Gastrocnemius medialis (tissue), 4 donors: Measurements from ENCODE around the gene PSG1. TPM values are rescaled to one million over a fixed set of nuclear protein-coding genes. Genes with fewer than 3 reads are reported as not detected.
"Not testable (repeated sequence)": the region's sequence is repeated elsewhere in the genome, so short reads cannot be mapped to it uniquely, and the experiment has no call there.

ENCODE experiments used
- ATAC-seq, 2 donors: fragments of 150-250 bp; one replicate each; pipeline ENCODE4 v1.9.1; 2016
- DNase-seq, 2 donors: peaks; one replicate each; pipeline ENCODE4 v3.0.0-alpha.2; 2019
- H3K27ac ChIP-seq, 4 donors: fragments of 200-600 bp; sonication (generic); 1 replicate in 1 of 4; 2 replicates in 3 of 4; pipeline ENCODE4 v1.5.1; 2016 to 2018; ENCODE audit warnings: mild to moderate bottlenecking in 2 of 4, moderate library complexity in 1 of 4
- H3K27me3 ChIP-seq, 3 donors: fragments of 200-600 bp; sonication (generic) in 2 of 3; 1 replicate in 1 of 3; 2 replicates in 2 of 3; pipeline versions ENCODE4 v1.5.1 to v1.6.0; 2016 to 2019; ENCODE audit warnings: mild to moderate bottlenecking in 1 of 3, moderate library complexity in 1 of 3
- H3K36me3 ChIP-seq, 2 donors: fragments of 200-600 bp; sonication (generic) in 1 of 2; one replicate each; pipeline ENCODE4 v1.5.1; 2017 to 2018
- H3K4me1 ChIP-seq, 2 donors: fragments of 200-600 bp; sonication (generic) in 1 of 2; one replicate each; pipeline ENCODE4 v1.5.1; 2016 to 2017; ENCODE audit warnings: mild to moderate bottlenecking in 2 of 2
- H3K4me3 ChIP-seq, 4 donors: fragments of 200-600 bp; sonication (generic) in 3 of 4; 1 replicate in 1 of 4; 2 replicates in 3 of 4; pipeline ENCODE4 v1.5.1; 2016 to 2019; ENCODE audit warnings: mild to moderate bottlenecking in 2 of 4
- H3K9me3 ChIP-seq, 3 donors: fragments of 200-600 bp; sonication (generic) in 2 of 3; 1 replicate in 1 of 3; 2 replicates in 2 of 3; pipeline ENCODE4 v1.5.1; 2016 to 2019
- in situ Hi-C, 4 donors: fragments of 200-750 bp; cut with MboI; loops; one replicate each; pipeline versions ENCODE4 v1.15.0 to v1.8.0; 2017; ENCODE audit warnings: low sequenced_read_pairs in 4 of 4
- intact Hi-C: fragments of 100-400 bp; cut with DNase I; formaldehyde crosslinking; loops from one replicate; pipeline ENCODE4 v1.15.1; 2023; ENCODE audit warnings: low total_unique reads
- total RNA-seq, 4 donors: library from RNA; depleted of rRNA; stranded (reverse); fragments of >200 nt; gene quantifications; one replicate each; pipeline versions ENCODE4 v1.1.0 to v1.2.3, GENCODE V29; 2016

Gene PSG1
- total RNA-seq, 4 donors from 2014 or later = not detected

DNA sequence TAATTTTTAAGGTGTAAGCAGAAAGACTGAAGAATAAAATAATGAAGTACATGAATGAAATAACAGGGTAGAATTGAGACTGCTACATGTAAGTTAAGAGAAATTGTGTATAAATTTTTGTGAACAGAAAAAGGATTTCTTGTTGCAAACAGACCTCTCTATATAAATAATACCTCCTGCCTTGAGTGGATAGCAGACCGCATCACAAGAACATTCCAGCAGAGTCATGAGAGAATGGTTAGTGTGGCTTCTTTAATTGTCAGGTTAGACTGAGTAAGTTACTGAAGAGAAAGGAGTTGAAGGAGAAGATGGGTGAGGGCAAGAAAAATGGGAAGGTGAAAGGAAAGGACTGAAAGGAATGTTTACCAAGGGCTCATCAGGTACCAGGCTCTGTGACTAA is 19.6 kb upstream of the PSG1 start:
- H3K27ac ChIP-seq, H3K36me3 ChIP-seq, H3K27me3 ChIP-seq, intact Hi-C loops, DNase-seq, H3K4me1 ChIP-seq, H3K9me3 ChIP-seq, ATAC-seq, H3K4me3 ChIP-seq, in situ Hi-C loops: not testable (repeated sequence)

DNA sequence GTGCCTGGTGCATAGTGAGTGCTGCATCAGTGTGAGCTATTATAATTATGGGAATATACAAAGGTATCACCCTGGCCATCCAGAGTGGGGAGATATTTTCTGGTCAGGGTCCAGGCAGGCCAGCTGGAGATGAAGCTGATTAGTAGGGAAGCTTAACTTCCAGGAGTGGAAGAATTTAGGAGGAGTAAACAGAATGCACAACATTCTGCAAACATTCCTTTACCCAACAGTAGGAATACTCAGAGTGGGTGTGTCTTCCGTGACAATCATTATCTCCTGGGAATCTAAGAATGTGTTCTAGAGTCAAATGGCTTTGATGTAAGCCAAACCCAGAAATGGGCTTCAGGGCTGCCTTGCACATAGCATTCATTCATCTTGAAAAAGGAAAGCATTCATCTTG is 19.1 kb upstream of the PSG1 start:
- H3K36me3 ChIP-seq, H3K4me3 ChIP-seq, H3K27ac ChIP-seq, DNase-seq, in situ Hi-C loops, H3K27me3 ChIP-seq, ATAC-seq, H3K4me1 ChIP-seq, H3K9me3 ChIP-seq, intact Hi-C loops: not testable (repeated sequence)

- H3K27me3 ChIP-seq, intact Hi-C loops, H3K4me3 ChIP-seq, H3K4me1 ChIP-seq, H3K9me3 ChIP-seq, ATAC-seq, in situ Hi-C loops, H3K36me3 ChIP-seq, H3K27ac ChIP-seq, DNase-seq: not testable (repeated sequence)
These were observed 18.2 kb upstream of the PSG1 start for GRCh38 chr19:42897729-42898128.

GRCh38 chr19:42890446-42890845 is 10.9 kb upstream of the PSG1 start:
- in situ Hi-C loops, H3K36me3 ChIP-seq, H3K9me3 ChIP-seq, DNase-seq, H3K4me3 ChIP-seq, H3K4me1 ChIP-seq, intact Hi-C loops, H3K27ac ChIP-seq, H3K27me3 ChIP-seq, ATAC-seq: not testable (repeated sequence)

GRCh38 chr19:42887876-42888445 is 8.4 kb upstream of the PSG1 start:
- H3K27me3 ChIP-seq, H3K9me3 ChIP-seq, H3K4me3 ChIP-seq, H3K27ac ChIP-seq, H3K36me3 ChIP-seq, ATAC-seq, H3K4me1 ChIP-seq, intact Hi-C loops, in situ Hi-C loops, DNase-seq: not testable (repeated sequence)

DNA sequence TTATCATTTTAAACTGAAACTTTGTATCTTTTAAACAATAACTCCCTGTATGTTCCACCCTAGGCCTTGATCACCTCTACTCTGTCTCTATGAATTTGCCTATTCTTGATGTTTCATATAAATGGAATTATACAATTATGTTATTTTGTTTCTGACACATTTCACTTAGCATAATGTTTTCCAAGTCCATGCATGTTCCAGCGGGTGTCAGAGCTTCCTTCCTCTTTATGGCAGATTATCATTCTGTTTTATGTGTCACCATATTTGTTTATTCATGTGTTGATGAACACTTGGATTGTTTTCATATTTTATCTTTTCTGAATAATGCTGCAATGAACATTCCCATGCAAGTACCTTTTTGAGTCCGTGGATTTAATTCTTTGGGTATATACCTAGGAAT is 3.2 kb upstream of the PSG1 start:
- H3K4me3 ChIP-seq, DNase-seq, H3K27me3 ChIP-seq, intact Hi-C loops, H3K9me3 ChIP-seq, in situ Hi-C loops, H3K4me1 ChIP-seq, ATAC-seq, H3K27ac ChIP-seq, H3K36me3 ChIP-seq: not testable (repeated sequence)

DNA sequence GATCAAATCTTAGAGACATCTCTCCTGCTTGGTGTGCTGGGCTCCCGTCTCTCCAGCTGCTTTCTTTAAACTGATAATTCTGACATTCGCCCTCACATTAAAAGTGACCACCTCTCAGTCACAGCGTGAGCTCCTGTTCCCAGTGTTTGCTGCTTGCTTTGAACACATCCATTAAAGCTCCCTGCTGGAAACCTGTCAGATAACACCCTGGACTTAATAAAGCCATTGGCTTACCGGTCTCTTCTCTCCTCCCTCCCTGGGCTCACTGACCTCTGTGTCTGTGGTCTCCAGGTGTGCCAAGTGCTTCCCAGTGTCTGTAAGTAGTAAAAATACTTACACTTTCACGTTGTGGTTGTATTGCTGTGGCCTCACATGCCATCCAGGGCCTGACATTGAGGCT is 2.5 kb upstream of the PSG1 start:
- H3K9me3 ChIP-seq, DNase-seq, in situ Hi-C loops, H3K27ac ChIP-seq, H3K4me3 ChIP-seq, ATAC-seq, H3K36me3 ChIP-seq, H3K4me1 ChIP-seq, H3K27me3 ChIP-seq, intact Hi-C loops: not testable (repeated sequence)

DNA sequence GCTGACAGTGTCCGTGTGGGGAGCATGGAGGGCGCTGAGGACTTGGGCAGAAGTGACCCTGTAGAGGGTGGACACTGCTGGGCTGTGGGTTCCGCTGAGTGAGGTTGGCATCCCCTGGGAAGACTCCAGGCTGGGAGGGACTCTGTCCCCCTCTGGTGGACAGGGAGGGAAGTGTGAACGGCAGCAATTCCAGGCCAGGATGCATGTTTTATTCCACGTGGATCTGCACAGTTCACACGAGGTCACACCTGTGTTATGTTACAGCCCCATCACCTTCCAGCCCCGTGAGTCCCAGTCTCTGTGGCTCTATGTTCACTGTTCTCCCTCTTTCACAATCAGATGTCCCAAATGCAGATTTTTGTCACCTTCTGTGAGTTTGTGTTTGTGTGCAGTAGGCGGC is 1.8 kb upstream of the PSG1 start:
- H3K4me1 ChIP-seq, H3K9me3 ChIP-seq, ATAC-seq, H3K27ac ChIP-seq, H3K27me3 ChIP-seq, intact Hi-C loops, H3K36me3 ChIP-seq, DNase-seq, H3K4me3 ChIP-seq, in situ Hi-C loops: not testable (repeated sequence)

DNA sequence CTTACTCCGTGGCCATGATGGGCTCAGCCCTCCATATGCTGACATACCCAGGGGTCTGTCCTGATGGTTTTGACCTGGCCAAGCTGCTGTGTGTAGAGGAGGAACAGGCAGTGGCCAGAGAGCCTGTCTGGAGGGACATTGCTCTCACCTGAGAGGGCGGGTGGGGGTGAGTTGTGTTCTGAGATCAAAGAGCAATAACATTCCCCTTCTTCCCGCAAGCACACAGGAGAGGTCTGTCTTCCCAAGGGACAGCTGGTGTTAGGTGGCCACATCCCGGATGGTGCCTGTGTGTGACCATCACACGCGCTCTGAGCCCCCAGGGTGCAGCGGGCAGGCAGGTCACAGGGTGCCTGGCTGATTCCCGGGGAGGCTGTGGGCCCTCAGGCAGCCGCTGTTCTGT is 1.1 kb upstream of the PSG1 start:
- H3K27ac ChIP-seq, in situ Hi-C loops, H3K27me3 ChIP-seq, H3K9me3 ChIP-seq, H3K4me1 ChIP-seq, H3K36me3 ChIP-seq, ATAC-seq, intact Hi-C loops, DNase-seq, H3K4me3 ChIP-seq: not testable (repeated sequence)

- in situ Hi-C loops, intact Hi-C loops, H3K27ac ChIP-seq, H3K4me1 ChIP-seq, DNase-seq, H3K36me3 ChIP-seq, H3K4me3 ChIP-seq, ATAC-seq, H3K9me3 ChIP-seq, H3K27me3 ChIP-seq: not testable (repeated sequence)
These were observed 2.9 kb downstream of the PSG1 start for GRCh38 chr19:42876596-42876995.

DNA sequence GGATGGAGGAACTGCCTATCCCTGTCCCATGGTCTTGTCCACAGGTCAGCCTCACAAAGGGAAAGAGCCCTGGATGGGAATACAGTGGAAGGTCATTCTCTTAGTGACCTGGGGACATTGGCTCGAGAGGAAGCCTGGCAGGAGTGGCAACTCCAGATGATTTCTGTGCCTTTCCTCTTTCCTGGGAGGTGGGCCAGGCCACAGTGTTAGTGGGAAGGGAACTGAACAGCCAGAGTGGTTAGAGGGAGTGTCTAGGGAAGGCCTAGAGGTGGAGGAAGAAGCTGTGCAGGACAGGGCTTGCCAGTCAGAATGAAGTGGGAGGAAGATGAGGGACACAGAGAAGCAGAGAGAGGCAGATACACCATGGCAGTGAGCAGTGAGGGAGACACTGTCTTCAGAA is 3.6 kb downstream of the PSG1 start:
- H3K27ac ChIP-seq, H3K4me3 ChIP-seq, in situ Hi-C loops, H3K27me3 ChIP-seq, DNase-seq, H3K4me1 ChIP-seq, H3K36me3 ChIP-seq, intact Hi-C loops, ATAC-seq, H3K9me3 ChIP-seq: not testable (repeated sequence)

DNA sequence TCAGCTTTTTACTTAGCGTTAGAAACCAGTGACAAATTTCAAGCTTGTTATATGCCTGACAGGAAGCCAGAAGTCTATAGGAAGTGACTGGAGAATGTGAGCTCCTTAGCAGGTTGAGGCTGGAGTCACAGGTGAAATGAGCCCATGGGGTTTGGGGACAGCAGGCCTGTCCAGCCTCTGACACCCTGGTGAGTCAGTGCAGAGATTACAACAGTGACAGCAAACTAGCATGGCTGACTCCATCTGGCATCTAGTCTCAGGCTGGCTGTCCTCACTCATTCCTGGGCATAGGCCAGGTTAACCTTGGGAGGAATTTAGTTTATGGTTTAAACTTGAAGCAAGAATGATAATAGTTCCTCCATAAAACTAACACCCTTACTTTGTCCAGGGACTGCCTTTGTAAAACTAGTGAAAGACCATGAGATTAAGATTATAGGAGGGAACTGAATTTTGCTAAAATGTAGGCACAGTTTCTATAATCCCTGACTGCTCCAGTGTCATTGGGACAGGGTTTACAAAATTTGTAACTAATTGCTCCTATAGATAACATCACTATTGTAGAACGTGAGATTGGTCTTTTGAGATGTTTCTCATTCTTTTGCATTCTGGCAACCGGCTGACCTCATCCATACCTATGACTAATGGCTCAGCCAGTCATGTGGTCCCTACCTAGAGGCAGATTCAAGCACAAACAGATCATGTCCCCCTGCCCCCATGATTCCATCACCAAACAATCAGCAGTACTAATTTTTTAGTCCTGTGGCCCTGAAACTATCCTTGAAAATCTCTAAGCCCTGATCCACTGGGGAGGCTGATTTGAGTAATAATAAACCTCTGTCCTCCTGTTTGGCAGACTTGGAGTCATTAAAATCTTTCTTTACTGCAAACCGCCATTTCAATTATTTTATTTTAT is 4.4 kb downstream of the PSG1 start:
- H3K27ac ChIP-seq, H3K4me3 ChIP-seq, DNase-seq, ATAC-seq, in situ Hi-C loops, H3K36me3 ChIP-seq, intact Hi-C loops, H3K27me3 ChIP-seq, H3K9me3 ChIP-seq, H3K4me1 ChIP-seq: not testable (repeated sequence)
